Hepatocyte (in vitro differentiated cells): Measurements from ENCODE around the gene ITIH1. TPM values are rescaled to one million over a fixed set of nuclear protein-coding genes. Genes with fewer than 3 reads are reported as not detected.

ENCODE experiments used
- DNase-seq: peaks from one replicate; pipeline ENCODE4 v3.0.0-alpha.2; 2016; ENCODE audit warnings: low spot score
- H2AFZ ChIP-seq: fragments of 200-600 bp; sonication (generic); 2 replicates; pipeline ENCODE4 v1.6.0; 2016; ENCODE audit warnings: antibody characterized with exemption, mild to moderate bottlenecking
- H3K27ac ChIP-seq: fragments of 200-600 bp; sonication (generic); 2 replicates; pipeline ENCODE4 v1.5.1; 2016; ENCODE audit warnings: mild to moderate bottlenecking
- H3K27me3 ChIP-seq: fragments of 200-600 bp; sonication (generic); 2 replicates; pipeline ENCODE4 v1.6.1; 2016
- H3K36me3 ChIP-seq: fragments of 200-600 bp; sonication (generic); replicated peaks from 2 replicates; pipeline ENCODE4 v1.5.1; 2016; ENCODE audit warnings: low read depth; ENCODE audit not compliant: insufficient read depth
- H3K4me1 ChIP-seq: fragments of 200-600 bp; sonication (generic); 2 replicates; pipeline ENCODE4 v1.5.1; 2016; ENCODE audit warnings: mild to moderate bottlenecking, moderate library complexity; ENCODE audit not compliant: insufficient read depth
- H3K4me2 ChIP-seq: fragments of 200-600 bp; sonication (generic); 2 replicates; pipeline ENCODE4 v1.6.0; 2016
- H3K4me3 ChIP-seq: fragments of 200-600 bp; sonication (generic); 2 replicates; pipeline ENCODE4 v1.5.1; 2016; ENCODE audit warnings: mild to moderate bottlenecking
- H3K79me2 ChIP-seq: fragments of 200-600 bp; sonication (generic); 2 replicates; pipeline ENCODE4 v1.6.0; 2017; ENCODE audit warnings: mild to moderate bottlenecking
- H3K9me2 ChIP-seq: fragments of 200-600 bp; sonication (generic); replicated peaks from 2 replicates; pipeline ENCODE4 v1.6.0; 2017; ENCODE audit warnings: mild to moderate bottlenecking; ENCODE audit not compliant: insufficient read depth
- H3K9me3 ChIP-seq: fragments of 200-600 bp; sonication (generic); 2 replicates; pipeline ENCODE4 v1.5.1; 2016; ENCODE audit warnings: low read depth, mild to moderate bottlenecking
- H4K20me1 ChIP-seq: fragments of 200-600 bp; sonication (generic); 2 replicates; pipeline ENCODE4 v1.6.0; 2016; ENCODE audit warnings: mild to moderate bottlenecking; ENCODE audit not compliant: insufficient read depth, poor library complexity, severe bottlenecking
- EZH2 ChIP-seq: fragments of 200-600 bp; sonication (generic); IDR thresholded peaks from 2 replicates; pipeline ENCODE4 v1.6.1; 2016; ENCODE audit warnings: antibody characterized with exemption, mild to moderate bottlenecking, borderline replicate concordance
- EZH2phosphoT487 ChIP-seq: fragments of 200-600 bp; sonication (generic); IDR thresholded peaks from one replicate; pipeline ENCODE4 v1.6.1; 2018; ENCODE audit warnings: antibody characterized with exemption, mild to moderate bottlenecking, low read depth, moderate library complexity; ENCODE audit not compliant: unreplicated experiment, severe bottlenecking
- WGBS: methylation state at CpG from one replicate; pipeline ENCODE4 v1.1.6; 2016; ENCODE audit warnings: low lambda C conversion rate; ENCODE audit errors: missing lambda C conversion rate; 5-methylcytosine and 5-hydroxymethylcytosine counted together
- polyA plus RNA-seq: library from polyadenylated mRNA; unstranded; fragments of >200 nt; fragmentation: Nextera tagmentation; extraction: Ambion mirVana; gene quantifications from 2 replicates; pipeline ENCODE4 v1.2.1, GENCODE V29; 2016
- total RNA-seq: library from RNA; depleted of rRNA; stranded (reverse); fragments of >200 nt; gene quantifications from 2 replicates; pipeline ENCODE4 v1.2.3, GENCODE V29; 2014
- TF ChIP-seq, protein P1 (sequence below): fragments of 200-600 bp; sonication (generic); IDR thresholded peaks from 2 replicates; pipeline ENCODE4 v1.5.1; 2016; ENCODE audit warnings: antibody characterized with exemption, mild to moderate bottlenecking; ENCODE audit not compliant: poor library complexity

The ITIH1 gene
- total and polyA plus RNA-seq, 2 experiments from 2014 or later: 154 to 250 TPM

DNA sequence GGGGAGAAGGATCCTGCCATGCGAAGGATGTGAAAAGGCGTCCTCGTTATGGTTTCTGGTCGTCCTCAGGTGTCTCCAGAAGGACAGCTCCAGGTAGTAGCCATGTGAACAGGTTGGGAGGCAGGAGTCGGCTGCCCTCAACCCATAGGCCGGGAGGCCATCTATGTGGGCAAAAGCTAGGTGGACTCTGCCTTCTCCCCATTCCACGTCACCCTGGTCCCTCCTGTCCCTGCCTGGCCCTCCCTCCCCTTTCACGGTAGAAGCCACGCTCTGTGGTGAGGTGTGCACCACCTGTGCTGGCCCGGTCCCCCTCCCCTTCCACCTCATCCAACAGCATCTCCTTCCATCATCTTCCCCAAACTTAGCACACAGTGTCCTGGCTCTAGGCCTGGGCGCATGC lies 33.5 kb downstream of the ITIH1 start:
- no peaks in the 10 kb centered on the region for H3K4me1 ChIP-seq
- H3K9me2 ChIP-seq: no peaks in the 10 kb centered on the region
- no peak overlapping the region for H3K27ac ChIP-seq
- no peaks in the 10 kb centered on the region for H3K36me3 ChIP-seq
- H3K27me3 ChIP-seq: no peaks in the 10 kb centered on the region
- no peaks in the 10 kb centered on the region for H3K9me3 ChIP-seq
- TF ChIP-seq, protein P1, sequence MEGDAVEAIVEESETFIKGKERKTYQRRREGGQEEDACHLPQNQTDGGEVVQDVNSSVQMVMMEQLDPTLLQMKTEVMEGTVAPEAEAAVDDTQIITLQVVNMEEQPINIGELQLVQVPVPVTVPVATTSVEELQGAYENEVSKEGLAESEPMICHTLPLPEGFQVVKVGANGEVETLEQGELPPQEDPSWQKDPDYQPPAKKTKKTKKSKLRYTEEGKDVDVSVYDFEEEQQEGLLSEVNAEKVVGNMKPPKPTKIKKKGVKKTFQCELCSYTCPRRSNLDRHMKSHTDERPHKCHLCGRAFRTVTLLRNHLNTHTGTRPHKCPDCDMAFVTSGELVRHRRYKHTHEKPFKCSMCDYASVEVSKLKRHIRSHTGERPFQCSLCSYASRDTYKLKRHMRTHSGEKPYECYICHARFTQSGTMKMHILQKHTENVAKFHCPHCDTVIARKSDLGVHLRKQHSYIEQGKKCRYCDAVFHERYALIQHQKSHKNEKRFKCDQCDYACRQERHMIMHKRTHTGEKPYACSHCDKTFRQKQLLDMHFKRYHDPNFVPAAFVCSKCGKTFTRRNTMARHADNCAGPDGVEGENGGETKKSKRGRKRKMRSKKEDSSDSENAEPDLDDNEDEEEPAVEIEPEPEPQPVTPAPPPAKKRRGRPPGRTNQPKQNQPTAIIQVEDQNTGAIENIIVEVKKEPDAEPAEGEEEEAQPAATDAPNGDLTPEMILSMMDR: no peak
- TF ChIP-seq EZH2phosphoT487: no peak
- TF ChIP-seq EZH2: no peak
- no peak overlapping the region for H3K4me2 ChIP-seq
- no peak overlapping the region for H2AFZ ChIP-seq
- 94% methylated on average over 9 of the region's 11 CpGs for WGBS
- H3K4me3 ChIP-seq: no peak overlapping the region
- H3K79me2 ChIP-seq: no peaks in the 10 kb centered on the region
- no peak for DNase-seq
- H4K20me1 ChIP-seq: no peaks in the 10 kb centered on the region

DNA sequence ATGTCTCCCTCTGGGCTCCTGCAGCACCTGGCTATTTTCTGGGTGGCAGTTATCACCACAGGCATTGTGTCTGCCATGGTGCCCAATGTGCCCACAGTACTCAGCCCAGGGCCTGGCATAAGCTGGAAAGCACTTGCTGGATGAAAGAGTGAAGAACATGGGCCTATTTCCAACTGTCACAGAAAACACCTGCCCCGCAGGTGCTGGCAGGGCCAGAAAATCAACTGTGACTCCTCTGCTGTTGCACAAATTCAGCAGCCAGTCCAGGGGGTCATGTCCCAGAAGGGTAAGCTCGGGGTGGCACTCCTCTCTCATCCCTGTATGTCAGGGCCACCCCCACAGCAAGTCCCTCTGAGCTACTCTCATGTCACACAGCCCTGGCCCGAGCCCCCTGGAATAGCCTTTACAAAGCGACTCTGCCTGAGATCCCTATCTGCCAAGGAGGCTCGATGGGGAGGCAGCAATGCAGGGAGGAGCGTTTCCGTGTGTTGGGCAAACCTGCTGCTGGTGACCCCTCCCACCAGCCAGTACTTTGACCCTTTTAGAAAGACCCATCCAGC lies 34.1 kb downstream of the ITIH1 start:
- no peak overlapping the region for H3K4me2 ChIP-seq
- TF ChIP-seq, protein P1: no peak
- no peak for TF ChIP-seq EZH2phosphoT487
- H4K20me1 ChIP-seq: no peaks in the 10 kb centered on the region
- no peaks in the 10 kb centered on the region for H3K79me2 ChIP-seq
- no peaks in the 10 kb centered on the region for H3K9me3 ChIP-seq
- H3K36me3 ChIP-seq: no peaks in the 10 kb centered on the region
- no peak overlapping the region for H3K27ac ChIP-seq
- H3K27me3 ChIP-seq: no peaks in the 10 kb centered on the region
- H2AFZ ChIP-seq: no peak overlapping the region
- 76% methylated on average over 7 of the region's 7 CpGs for WGBS
- H3K4me3 ChIP-seq: no peak overlapping the region
- no peaks in the 10 kb centered on the region for H3K9me2 ChIP-seq
- H3K4me1 ChIP-seq: no peaks in the 10 kb centered on the region
- DNase-seq: no peak

DNA sequence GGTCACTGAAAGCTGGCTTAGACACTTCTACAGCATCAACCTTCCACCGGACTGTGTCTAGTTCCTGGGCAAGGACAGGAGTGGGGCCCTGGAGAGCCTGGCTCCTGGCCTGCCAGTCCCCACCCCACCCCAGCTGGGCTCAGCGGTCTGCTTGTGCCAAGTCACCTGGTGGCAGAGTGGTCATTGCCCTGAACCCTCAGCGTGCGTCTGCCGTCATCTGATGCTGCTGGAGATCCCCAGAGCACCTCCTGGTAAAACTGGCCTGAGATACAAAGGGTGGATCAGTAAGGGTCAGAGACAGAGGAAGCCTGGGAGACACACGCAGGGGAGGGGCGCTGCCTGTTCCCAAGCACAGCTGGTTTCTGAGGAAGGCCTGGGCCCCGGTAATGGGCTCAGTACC lies 36.4 kb downstream of the ITIH1 start:
- no peaks in the 10 kb centered on the region for H3K36me3 ChIP-seq
- no peaks in the 10 kb centered on the region for H3K9me2 ChIP-seq
- no peaks in the 10 kb centered on the region for H3K9me3 ChIP-seq
- H3K79me2 ChIP-seq: no peaks in the 10 kb centered on the region
- no peaks in the 10 kb centered on the region for H3K4me1 ChIP-seq
- H3K4me2 ChIP-seq: no peak overlapping the region
- TF ChIP-seq EZH2 (no peak), EZH2phosphoT487 (no peak)
- TF ChIP-seq, protein P1: no peak
- 87% methylated on average over 8 of the region's 8 CpGs for WGBS
- H3K27ac ChIP-seq: no peak overlapping the region
- H3K27me3 ChIP-seq: no peaks in the 10 kb centered on the region
- no peaks in the 10 kb centered on the region for H4K20me1 ChIP-seq
- no peak overlapping the region for H2AFZ ChIP-seq
- no peak overlapping the region for H3K4me3 ChIP-seq
- no peak for DNase-seq

DNA sequence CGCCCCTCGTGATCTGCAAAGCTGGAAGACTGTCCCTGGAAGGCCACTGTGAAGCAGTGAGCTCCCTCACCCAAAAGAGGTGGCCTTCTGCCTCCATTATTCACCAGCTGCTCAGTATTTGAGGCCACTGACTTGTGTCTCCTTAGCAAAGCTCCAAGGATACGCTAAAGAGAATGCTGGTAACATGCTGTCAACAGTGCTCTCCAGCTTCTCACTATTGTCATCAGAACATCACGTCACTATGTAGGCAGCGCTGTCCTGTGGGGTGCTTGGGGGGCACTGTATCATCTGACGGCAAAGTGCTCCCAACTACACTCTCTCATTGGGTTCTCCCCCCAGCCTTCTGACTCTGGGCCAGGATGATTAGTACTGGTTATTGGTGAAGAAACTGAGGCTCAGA lies 38.8 kb downstream of the ITIH1 start:
- Histone ChIP-seq H3K4me1 (no peaks in the 10 kb centered on the region), H3K4me3 (no peak overlapping the region), H3K79me2 (no peaks in the 10 kb centered on the region), H3K9me3 (no peaks in the 10 kb centered on the region), H3K27ac (no peak overlapping the region), H2AFZ (no peak overlapping the region), H3K27me3 (no peaks in the 10 kb centered on the region), H4K20me1 (no peaks in the 10 kb centered on the region), H3K4me2 (no peak overlapping the region), H3K9me2 (no peaks in the 10 kb centered on the region), H3K36me3 (no peaks in the 10 kb centered on the region)
- 96% methylated on average over 6 of the region's 6 CpGs for WGBS
- DNase-seq: no peak
- TF ChIP-seq EZH2 (no peak), EZH2phosphoT487 (no peak)
- TF ChIP-seq, protein P1: no peak
